HepG2 (cell line): ENCODE measurements around the gene TFF1. TPM values are rescaled to one million over a fixed set of nuclear protein-coding genes. Genes with fewer than 3 reads are reported as not detected.

Experiments used
- ATAC-seq: fragments of 200-7000 bp; cut with Tn5 transposase; 3 replicates; pipeline ENCODE4 v1.9.1; 2020; ENCODE audit warnings: mild to moderate bottlenecking, moderate library complexity
- BruUV-seq: library from RNA; stranded (reverse); fragments of 400-500 nt; replicated peaks from 2 replicates; lab custom pipeline; 2021; lab: Mats Ljungman, UMichigan
- CTCF ChIA-PET: fragments of 300-600 bp; formaldehyde crosslinking; extraction: SDS; loops from one replicate; lab custom pipeline; 2021; ENCODE audit warnings: low total read pairs, inconsistent platforms, low intra/inter-chr PET ratio; lab: Yijun Ruan, JAX
- POLR2A ChIA-PET: fragments of 350-600 bp; sonication (Branson Sonifier 250); formaldehyde crosslinking; loops from one replicate; lab custom pipeline; 2020; ENCODE audit warnings: antibody characterized with exemption, inconsistent platforms; lab: Yijun Ruan, JAX
- DNase-seq: peaks from one replicate; pipeline ENCODE4 v3.0.0-alpha.2; 2015; ENCODE audit warnings: low spot score
- FAIRE-seq: peaks from 3 replicates; lab custom pipeline; 2011; peaks lifted over from hg19 to GRCh38; lab: Jason Lieb, UNC
- H2AFZ ChIP-seq: one replicate; pipeline ENCODE4 v1.6.1; 2011; ENCODE audit warnings: low read length, inconsistent platforms
- H3K27ac ChIP-seq: fragments of 300-600 bp; 3 replicates; pipeline ENCODE4 v1.8.0; 2011; ENCODE audit warnings: mixed run types, mild to moderate bottlenecking, mixed read lengths, low read length, inconsistent platforms; ENCODE audit not compliant: insufficient read depth; ENCODE audit errors: extremely low read length
- H3K27me3 ChIP-seq, 2 experiments: fragments of 200-600 bp in 1 of 2; 2 replicates in 1 of 2; 3 replicates in 1 of 2; pipeline versions ENCODE4 v1.6.0 to v1.8.0; 2011; ENCODE audit warnings: low read length in 2 of 2, mild to moderate bottlenecking in 2 of 2, moderate library complexity in 2 of 2, inconsistent platforms in 1 of 2; ENCODE audit not compliant: insufficient read depth in 2 of 2, control insufficient read depth in 1 of 2
- H3K36me3 ChIP-seq, 2 experiments: fragments of 200-600 bp in 1 of 2; replicated peaks in 1 of 2; 2 replicates in 1 of 2; 3 replicates in 1 of 2; pipeline versions ENCODE4 v1.5.1 to v1.8.0; 2011; ENCODE audit warnings: low read length in 2 of 2, inconsistent platforms in 1 of 2; ENCODE audit not compliant: insufficient read depth in 2 of 2, control insufficient read depth in 1 of 2
- H3K4me1 ChIP-seq: 2 replicates; pipeline ENCODE4 v1.5.1; 2012; ENCODE audit warnings: low read length, inconsistent platforms; ENCODE audit not compliant: insufficient read depth
- H3K4me2 ChIP-seq: 2 replicates; pipeline ENCODE4 v1.6.0; 2011; ENCODE audit warnings: low read depth, low read length, inconsistent platforms
- H3K4me3 ChIP-seq, 3 experiments: fragments of 200-600 bp in 1 of 3; sonication (generic), shearing (Covaris generic) in 1 of 3; replicated peaks in 1 of 3; 2 replicates each; pipeline ENCODE4 v1.5.1; 2011 to 2016; ENCODE audit warnings: low read length in 3 of 3, inconsistent platforms in 2 of 3, low read depth in 2 of 3, mild to moderate bottlenecking in 2 of 3, control low read depth in 1 of 3, mixed read lengths in 1 of 3; ENCODE audit not compliant: insufficient read depth in 1 of 3
- H3K79me2 ChIP-seq: one replicate; pipeline ENCODE4 v1.6.1; 2011; ENCODE audit warnings: low read length, inconsistent platforms; ENCODE audit not compliant: insufficient read depth
- H3K9ac ChIP-seq: 2 replicates; pipeline ENCODE4 v1.6.0; 2011; ENCODE audit warnings: mild to moderate bottlenecking, low read depth, low read length, inconsistent platforms; ENCODE audit not compliant: insufficient read depth
- H3K9me3 ChIP-seq: 2 replicates; pipeline ENCODE4 v1.5.1; 2012; ENCODE audit warnings: mild to moderate bottlenecking, low read length
- H4K20me1 ChIP-seq: 2 replicates; pipeline ENCODE4 v1.6.0; 2011; ENCODE audit warnings: inconsistent platforms, mild to moderate bottlenecking, low read length, moderate library complexity; ENCODE audit not compliant: insufficient read depth
- ATRX ChIP-seq: sonication (generic); formaldehyde crosslinking; IDR thresholded peaks from 2 replicates; pipeline ENCODE4 v1.4.0; 2020; ENCODE audit warnings: missing genetic modification reagents, borderline replicate concordance
- HNRNPK ChIP-seq: fragments of 200-400 bp; formaldehyde crosslinking; IDR thresholded peaks from 2 replicates; pipeline ENCODE4 v1.6.1; 2018; ENCODE audit warnings: low read length, low read depth, moderate library complexity, mild to moderate bottlenecking; ENCODE audit not compliant: poor library complexity, severe bottlenecking
- MEIS1 ChIP-seq: sonication (generic); formaldehyde crosslinking; IDR thresholded peaks from 2 replicates; pipeline ENCODE4 v1.9.0; 2021; ENCODE audit warnings: mild to moderate bottlenecking, missing genetic modification reagents, moderate library complexity, borderline replicate concordance
- REL ChIP-seq: sonication (generic); formaldehyde crosslinking; conservative IDR thresholded peaks from 2 replicates; pipeline ENCODE4 v1.8.0; 2022; ENCODE audit warnings: mild to moderate bottlenecking, missing genetic modification reagents, moderate library complexity
- RNF219 ChIP-seq: sonication (generic); formaldehyde crosslinking; IDR thresholded peaks from 2 replicates; pipeline ENCODE4 v1.5.0; 2020; ENCODE audit warnings: mild to moderate bottlenecking, missing genetic modification reagents
- ZHX2 ChIP-seq, 2 experiments: sonication (generic) in 1 of 2; formaldehyde crosslinking in 1 of 2; IDR thresholded peaks; 2 replicates each; pipeline versions ENCODE4 v1.6.1 to v1.9.0; 2014 to 2022; ENCODE audit warnings: antibody characterized with exemption in 1 of 2, borderline replicate concordance in 1 of 2, inconsistent platforms in 1 of 2, low read depth in 1 of 2, missing genetic modification reagents in 1 of 2
- ZNF550 ChIP-seq: sonication (generic); formaldehyde crosslinking; IDR thresholded peaks from 2 replicates; pipeline ENCODE4 v1.4.0; 2020; ENCODE audit warnings: mild to moderate bottlenecking, missing genetic modification reagents, borderline replicate concordance
- ZNF883 ChIP-seq: sonication (generic); formaldehyde crosslinking; IDR thresholded peaks from 2 replicates; pipeline ENCODE4 v1.5.1; 2020; ENCODE audit warnings: mild to moderate bottlenecking, missing genetic modification reagents; ENCODE audit errors: not compliant biosample characterization
- WGBS: methylation state at CpG from one replicate; pipeline ENCODE4 v1.1.6; 2017; ENCODE audit warnings: low lambda C conversion rate; 5-methylcytosine and 5-hydroxymethylcytosine counted together
- in situ Hi-C: cut with HindIII; loops from 2 replicates; pipeline ENCODE4 v1.10.0; 2017; ENCODE audit warnings: low pct_unique_long_range_greater_than_20kb; ENCODE audit not compliant: extremely low pct_ligation_motif_present
- intact Hi-C: fragments of 100-400 bp; cut with micrococcal nuclease; formaldehyde crosslinking; loops from one replicate; pipeline ENCODE4 v1.10.0; 2022; ENCODE audit not compliant: unreplicated experiment
- polyA plus RNA-seq, 8 experiments: library from polyadenylated mRNA; depleted of rRNA in 3 of 8; stranded (reverse) in 7 of 8; unstranded in 1 of 8; fragments of >200 nt; fragmentation: Illumina TruSeq in 4 of 8; extraction: Trizol in 4 of 8; gene quantifications; 2 replicates each; pipeline versions ENCODE4 v1.2.1 to v1.2.3, GENCODE V29; 2011 to 2016; ENCODE audit warnings: low read depth in 4 of 8, missing spikeins in 1 of 8, mixed read lengths in 1 of 8; ENCODE audit not compliant: insufficient read depth in 1 of 8
- total RNA-seq, 5 experiments: library from RNA; depleted of rRNA; stranded (reverse); fragments of >200 nt; fragmentation: Illumina TruSeq; extraction: Trizol; gene quantifications; 2 replicates each; pipeline ENCODE4 v1.2.3, GENCODE V29; 2016; ENCODE audit warnings: low read depth in 1 of 5
- TF ChIP-seq, protein P1 (sequence below): sonication (generic); formaldehyde crosslinking; IDR thresholded peaks from 2 replicates; pipeline ENCODE4 v1.5.0; 2020; ENCODE audit warnings: missing genetic modification reagents
- TF ChIP-seq, protein P2 (sequence below): sonication (generic); formaldehyde crosslinking; IDR thresholded peaks from 2 replicates; pipeline ENCODE4 v1.5.0; 2020; ENCODE audit warnings: missing genetic modification reagents

Gene TFF1
- total and polyA plus RNA-seq, 2 of the 13 experiments (the other 11 are each of a cell fraction or from before 2014, with no cell fraction given), result 0.24 to 19.4 TPM

GRCh38 chr21:42364304-42364865 is 1.9 kb downstream of the TFF1 start (continued):
- TF ChIP-seq HNRNPK (no peak), MEIS1 (no peak), REL (no peak)

- in situ Hi-C loops (no loop called here), intact Hi-C loops (no loop called here)
- H3K9me3 ChIP-seq, result no peaks in the 10 kb centered on the region
- FAIRE-seq (no peak), ATAC-seq (no peak), DNase-seq (no peak)
- H3K4me2 ChIP-seq, result no peak overlapping the region
- H3K27me3 ChIP-seq, result peaks cover 0 to 17% of the 10 kb centered on the region in 2 experiments; a peak in 1 of 5 replicates
- H3K79me2 ChIP-seq, result no peaks in the 10 kb centered on the region
- peaks cover 40% of the 10 kb centered on the region for H3K4me1 ChIP-seq
- no peaks in the 10 kb centered on the region for H3K36me3 ChIP-seq
- POLR2A ChIA-PET, result interaction anchor here (0.6 kb wide), 1 partner anchor 35 kb away, joined by 3 read pairs; no protein-coding TSS in a partner anchor
- H4K20me1 ChIP-seq, result no peaks in the 10 kb centered on the region
- no peak overlapping the region for H3K27ac ChIP-seq
- H3K9ac ChIP-seq, result no peak overlapping the region
- H2AFZ ChIP-seq, result no peak overlapping the region
- WGBS, result 35% methylated on average over 7 of the region's 8 CpGs
- CTCF ChIA-PET, result no interaction called here
- no TSS peak for BruUV-seq
- H3K4me3 ChIP-seq, result no peak overlapping the region
- no peak for TF ChIP-seq ZNF883 (CRISPR knock-in tag)
- TF ChIP-seq, protein P1, sequence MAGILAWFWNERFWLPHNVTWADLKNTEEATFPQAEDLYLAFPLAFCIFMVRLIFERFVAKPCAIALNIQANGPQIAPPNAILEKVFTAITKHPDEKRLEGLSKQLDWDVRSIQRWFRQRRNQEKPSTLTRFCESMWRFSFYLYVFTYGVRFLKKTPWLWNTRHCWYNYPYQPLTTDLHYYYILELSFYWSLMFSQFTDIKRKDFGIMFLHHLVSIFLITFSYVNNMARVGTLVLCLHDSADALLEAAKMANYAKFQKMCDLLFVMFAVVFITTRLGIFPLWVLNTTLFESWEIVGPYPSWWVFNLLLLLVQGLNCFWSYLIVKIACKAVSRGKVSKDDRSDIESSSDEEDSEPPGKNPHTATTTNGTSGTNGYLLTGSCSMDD (CRISPR knock-in tag), result no peak
- TF ChIP-seq ATRX (CRISPR knock-in tag), result no peak
- no peak for TF ChIP-seq ZNF550 (CRISPR knock-in tag)
- TF ChIP-seq ZHX2 (IDR thresholded peaks at IDR 0.05; ENCODE audit: low read depth), result no peak
- no peak for TF ChIP-seq ZHX2 (CRISPR knock-in tag; IDR thresholded peaks at IDR 0.05; ENCODE audit: borderline replicate concordance)
- no peak for TF ChIP-seq RNF219
- TF ChIP-seq, protein P2, sequence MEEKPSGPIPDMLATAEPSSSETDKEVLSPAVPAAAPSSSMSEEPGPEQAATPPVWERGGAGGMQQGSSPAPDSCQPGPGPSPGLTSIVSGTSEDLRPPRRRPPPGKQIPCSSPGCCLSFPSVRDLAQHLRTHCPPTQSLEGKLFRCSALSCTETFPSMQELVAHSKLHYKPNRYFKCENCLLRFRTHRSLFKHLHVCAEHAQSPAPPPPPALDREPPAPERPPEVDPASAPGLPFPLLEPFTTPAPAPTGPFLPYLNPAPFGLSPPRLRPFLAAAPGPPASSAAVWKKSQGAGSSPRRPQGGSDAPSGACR (CRISPR knock-in tag), result no peak
Measured at GRCh38 chr21:42363312-42363711, 3.0 kb downstream of the TFF1 start.
